H9 (cell line): ENCODE results near the gene CDKN2B. TPM values are rescaled to one million over a fixed set of nuclear protein-coding genes. Genes with fewer than 3 reads are reported as not detected.

ENCODE experiments used
- DNase-seq: peaks from one replicate; pipeline ENCODE4 v3.0.0-alpha.2; 2017
- H2AFZ ChIP-seq: one replicate; pipeline ENCODE4 v1.6.1; 2013; ENCODE audit warnings: mild to moderate bottlenecking, low read length, control low read depth, moderate library complexity
- H2AK5ac ChIP-seq: 2 replicates; pipeline ENCODE4 v1.6.1; 2013; ENCODE audit warnings: low read length, control low read depth, mixed read lengths; ENCODE audit not compliant: insufficient read length
- H2BK120ac ChIP-seq: one replicate; pipeline ENCODE4 v1.6.1; 2013; ENCODE audit warnings: low read depth, mild to moderate bottlenecking, low read length, control low read depth, inconsistent platforms; ENCODE audit not compliant: poor library complexity, severe bottlenecking
- H2BK12ac ChIP-seq: 2 replicates; pipeline ENCODE4 v1.6.1; 2013; ENCODE audit warnings: low read length, control low read depth, mixed read lengths, low read depth; ENCODE audit not compliant: insufficient read length
- H2BK15ac ChIP-seq: 2 replicates; pipeline ENCODE4 v1.6.1; 2013; ENCODE audit warnings: low read depth, low read length, control low read depth
- H2BK20ac ChIP-seq: one replicate; pipeline ENCODE4 v1.6.1; 2013; ENCODE audit warnings: low read depth, mild to moderate bottlenecking, low read length, control low read depth, inconsistent platforms; ENCODE audit not compliant: poor library complexity, severe bottlenecking
- H2BK5ac ChIP-seq: 2 replicates; pipeline ENCODE4 v1.6.1; 2013; ENCODE audit warnings: low read length, control low read depth, mixed read lengths; ENCODE audit not compliant: insufficient read length
- H3K14ac ChIP-seq: 2 replicates; pipeline ENCODE4 v1.6.1; 2013; ENCODE audit warnings: low read length, control low read depth; ENCODE audit not compliant: insufficient read depth
- H3K18ac ChIP-seq: 2 replicates; pipeline ENCODE4 v1.6.1; 2013; ENCODE audit warnings: low read depth, mild to moderate bottlenecking, mixed read lengths, low read length, control low read depth; ENCODE audit not compliant: insufficient read length
- H3K23ac ChIP-seq: 2 replicates; pipeline ENCODE4 v1.6.1; 2013; ENCODE audit warnings: low read length, control low read depth, mixed read lengths, low read depth; ENCODE audit not compliant: insufficient read length
- H3K23me2 ChIP-seq: 2 replicates; pipeline ENCODE4 v1.6.1; 2013; ENCODE audit warnings: low read depth, mild to moderate bottlenecking, mixed read lengths, low read length, control low read depth; ENCODE audit not compliant: insufficient read length, poor library complexity, severe bottlenecking
- H3K27ac ChIP-seq: 2 replicates; pipeline ENCODE4 v1.5.1; 2013; ENCODE audit warnings: low read length, control low read depth, mixed read lengths, low read depth; ENCODE audit not compliant: insufficient read length
- H3K27me3 ChIP-seq: 2 replicates; pipeline ENCODE4 v1.6.1; 2013; ENCODE audit warnings: low read length, control low read depth, inconsistent platforms; ENCODE audit not compliant: insufficient read depth
- H3K4ac ChIP-seq: 2 replicates; pipeline ENCODE4 v1.6.1; 2013; ENCODE audit warnings: low read depth, mild to moderate bottlenecking, control low read depth, inconsistent platforms, low read length, moderate library complexity
- H3K4me1 ChIP-seq: 2 replicates; pipeline ENCODE4 v1.6.1; 2013; ENCODE audit warnings: low read length, control low read depth, inconsistent platforms; ENCODE audit not compliant: insufficient read depth
- H3K4me2 ChIP-seq: 2 replicates; pipeline ENCODE4 v1.6.1; 2013; ENCODE audit warnings: low read length, control low read depth, mixed read lengths; ENCODE audit not compliant: insufficient read length, insufficient read depth
- H3K56ac ChIP-seq: 2 replicates; pipeline ENCODE4 v1.6.1; 2013; ENCODE audit warnings: low read depth, mild to moderate bottlenecking, mixed read lengths, low read length, control low read depth; ENCODE audit not compliant: insufficient read length
- H3K79me1 ChIP-seq: 2 replicates; pipeline ENCODE4 v1.6.1; 2013; ENCODE audit warnings: low read depth, mild to moderate bottlenecking, moderate library complexity, low read length, control low read depth, inconsistent platforms; ENCODE audit not compliant: insufficient read depth, poor library complexity, severe bottlenecking
- H3K79me2 ChIP-seq: 2 replicates; pipeline ENCODE4 v1.6.1; 2013; ENCODE audit warnings: low read length, control low read depth, inconsistent platforms; ENCODE audit not compliant: insufficient read depth
- H3K9ac ChIP-seq: 2 replicates; pipeline ENCODE4 v1.6.1; 2013; ENCODE audit warnings: low read length, control low read depth, mixed read lengths; ENCODE audit not compliant: insufficient read length; ENCODE audit errors: extremely low read depth
- H3K9me3 ChIP-seq: one replicate; pipeline ENCODE4 v1.6.1; 2013; ENCODE audit warnings: low read depth, low read length, inconsistent platforms; ENCODE audit not compliant: control insufficient read depth
- H3T11ph ChIP-seq: one replicate; pipeline ENCODE4 v1.6.1; 2013; ENCODE audit warnings: mild to moderate bottlenecking, low read length, control low read depth, inconsistent platforms
- H4K20me1 ChIP-seq: one replicate; pipeline ENCODE4 v1.6.1; 2013; ENCODE audit not compliant: control insufficient read depth, insufficient read length, insufficient read depth
- H4K5ac ChIP-seq: 2 replicates; pipeline ENCODE4 v1.6.1; 2013; ENCODE audit warnings: low read depth, mild to moderate bottlenecking, mixed read lengths, low read length, control low read depth; ENCODE audit not compliant: insufficient read length
- H4K8ac ChIP-seq: replicated peaks from 2 replicates; pipeline ENCODE4 v1.6.1; 2013; ENCODE audit warnings: low read length, control low read depth, mixed read lengths, low read depth; ENCODE audit not compliant: insufficient read length
- H4K91ac ChIP-seq: 2 replicates; pipeline ENCODE4 v1.6.1; 2013; ENCODE audit warnings: low read depth, mild to moderate bottlenecking, moderate library complexity, mixed read lengths, low read length, control low read depth; ENCODE audit not compliant: insufficient read length
- H3K27ac Mint-ChIP-seq, 3 experiments: 2 replicates in 2 of 3; 3 replicates in 1 of 3; pipeline ENCODE4 v1.8.0; 2020 to 2021; ENCODE audit warnings: mixed read lengths in 3 of 3, mild to moderate bottlenecking in 1 of 3, moderate library complexity in 1 of 3
- H3K27me3 Mint-ChIP-seq: 2 replicates; pipeline ENCODE4 v1.8.0; 2021; ENCODE audit warnings: low read depth, mild to moderate bottlenecking, moderate library complexity, mixed read lengths
- H3K36me3 Mint-ChIP-seq, 3 experiments: 2 replicates in 2 of 3; 3 replicates in 1 of 3; pipeline ENCODE4 v1.8.0; 2020 to 2021; ENCODE audit warnings: low read depth in 3 of 3, mixed read lengths in 3 of 3; ENCODE audit not compliant: insufficient read depth in 1 of 3
- H3K4me1 Mint-ChIP-seq, 2 experiments: 2 replicates each; pipeline ENCODE4 v1.8.0; 2020; ENCODE audit warnings: mixed read lengths in 2 of 2
- H3K4me3 Mint-ChIP-seq, 2 experiments: 2 replicates in 1 of 2; 3 replicates in 1 of 2; pipeline ENCODE4 v1.8.0; 2020 to 2021; ENCODE audit warnings: mild to moderate bottlenecking in 2 of 2, mixed read lengths in 2 of 2, moderate library complexity in 1 of 2
- H3K9me3 Mint-ChIP-seq, 2 experiments: 2 replicates in 1 of 2; 3 replicates in 1 of 2; pipeline ENCODE4 v1.8.0; 2020; ENCODE audit warnings: mild to moderate bottlenecking in 2 of 2, mixed read lengths in 2 of 2, moderate library complexity in 1 of 2
- CTCF ChIP-seq: fragments of 200-600 bp; sonication (generic); conservative IDR thresholded peaks from 3 replicates; pipeline ENCODE4 v1.8.0; 2021; ENCODE audit warnings: antibody characterized with exemption, mild to moderate bottlenecking
- WGBS: extraction: QIAGEN DNeasy Blood & Tissue Kit; methylation state at CpG from one replicate; pipeline ENCODE4 v1.1.7; 2013; ENCODE audit warnings: missing lambda C conversion rate, low lambda C conversion rate, mixed read lengths; ENCODE audit not compliant: insufficient read length; ENCODE audit errors: extremely low coverage; 5-methylcytosine and 5-hydroxymethylcytosine counted together
- total RNA-seq: library from RNA; stranded (reverse); gene quantifications from 2 replicates; pipeline ENCODE4 v1.2.1, GENCODE V29; 2021

Gene CDKN2B
- total RNA-seq, 1 experiment from 2014 or later, result 0.13 TPM

DNA sequence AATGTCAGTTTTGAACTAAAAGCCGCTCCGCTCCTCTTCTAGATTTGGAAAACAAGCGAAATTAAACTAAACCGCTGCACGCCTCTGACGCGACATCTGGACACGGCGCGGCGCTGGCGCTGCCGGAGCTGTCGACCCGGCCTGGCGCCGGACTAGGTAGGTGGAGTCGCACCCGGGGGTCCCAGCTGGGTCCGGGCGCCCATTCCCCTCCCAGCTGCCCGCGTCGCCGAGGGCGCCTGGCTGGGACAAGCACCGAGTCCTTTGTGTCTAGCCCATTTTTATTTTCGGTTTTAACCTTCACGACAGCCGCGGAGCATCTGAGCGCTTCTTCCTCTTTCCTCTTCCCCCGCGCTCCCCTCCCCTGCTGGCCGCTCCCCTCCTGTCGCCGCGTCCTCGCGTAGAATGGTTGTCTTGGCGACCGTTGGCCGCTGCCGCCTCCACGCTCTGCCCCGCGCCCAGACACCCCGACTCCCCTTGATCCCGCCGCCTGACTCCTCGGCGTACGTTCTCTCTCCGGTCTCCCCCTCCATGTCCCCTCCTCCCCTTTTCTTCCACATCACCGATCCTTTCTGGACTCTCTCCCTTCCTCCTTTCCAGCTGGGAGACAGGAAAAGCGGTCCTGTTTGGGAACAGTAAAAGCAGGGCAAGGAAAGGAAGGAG, 14.0 kb downstream of the CDKN2B start:
- Histone ChIP-seq H2BK20ac (no peak overlapping the region), H3K27me3 (peaks cover 38% of the 10 kb centered on the region; the same call in 1 of the 2 replicates), H3K23ac (no peak overlapping the region), H3K18ac (no peak overlapping the region), H3K4me1 (peaks cover 4% of the 10 kb centered on the region; the same call in 1 of the 2 replicates), H4K91ac (no peak overlapping the region), H3K4ac (no peak overlapping the region), H3K9ac (no peak overlapping the region), H3T11ph (no peak overlapping the region), H4K20me1 (peaks cover 4% of the 10 kb centered on the region), H3K4me2 (peak overlapping the region; percentile 87), H4K5ac (no peak overlapping the region), H3K14ac (no peak overlapping the region), H3K23me2 (peaks cover 17% of the 10 kb centered on the region), H4K8ac (no peak overlapping the region), H2BK120ac (no peak overlapping the region), H2AFZ (no peak overlapping the region), H3K56ac (no peak overlapping the region), H2BK15ac (no peak overlapping the region), H3K79me1 (no peaks in the 10 kb centered on the region), H3K79me2 (no peaks in the 10 kb centered on the region), H3K9me3 (no peaks in the 10 kb centered on the region), H3K27ac (no peak overlapping the region), H2BK5ac (no peak overlapping the region), H2BK12ac (no peak overlapping the region), H2AK5ac (no peak overlapping the region)
- Mint-ChIP-seq H3K27ac (no peak overlapping the region), H3K36me3 (no peaks in the 10 kb centered on the region), H3K4me3 (peak overlapping the region; percentile 67 to 82), H3K9me3 (no peaks in the 10 kb centered on the region), H3K27me3 (peaks cover 90% of the 10 kb centered on the region), H3K4me1 (peaks cover 28 to 44% of the 10 kb centered on the region in 2 experiments)
- TF ChIP-seq CTCF, result no peak
- WGBS, result no CpG with 5 or more reads among the region's 56 CpGs
- DNase-seq, result peak; percentile 76
